HCT116 (cell line): ENCODE data around the gene TMEM168.

Source experiments
- CEBPB ChIP-seq: IDR thresholded peaks from 2 replicates; pipeline ENCODE4 v1.6.1; 2012; ENCODE audit warnings: low read depth
- CTCF ChIP-seq, 3 experiments: fragments of 200-600 bp in 1 of 3; sonication (generic) in 1 of 3; IDR thresholded peaks in 2 of 3; conservative IDR thresholded peaks in 1 of 3; 2 replicates each; pipeline ENCODE4 v1.5.1; 2012 to 2017; ENCODE audit warnings: low read depth in 2 of 3, low read length in 2 of 3, antibody characterized with exemption in 1 of 3, borderline replicate concordance in 1 of 3, control low read depth in 1 of 3, mild to moderate bottlenecking in 1 of 3, mixed read lengths in 1 of 3, mixed run types in 1 of 3, moderate library complexity in 1 of 3; ENCODE audit not compliant: insufficient read depth in 1 of 3
- EZH2 ChIP-seq: fragments of 200-600 bp; sonication (generic); IDR thresholded peaks from 2 replicates; pipeline ENCODE4 v1.6.1; 2017; ENCODE audit warnings: antibody characterized with exemption, mixed run types
- EZH2phosphoT487 ChIP-seq: fragments of 200-600 bp; IDR thresholded peaks from 2 replicates; pipeline ENCODE4 v1.6.1; 2018; ENCODE audit warnings: antibody characterized with exemption, borderline replicate concordance
- MAX ChIP-seq: IDR thresholded peaks from 2 replicates; pipeline ENCODE4 v1.6.1; 2012
- POLR2AphosphoS5 ChIP-seq: IDR thresholded peaks from 2 replicates; pipeline ENCODE4 v1.6.1; 2011; ENCODE audit warnings: mild to moderate bottlenecking, low read depth, low read length, moderate library complexity
- RAD21 ChIP-seq: IDR thresholded peaks from 2 replicates; pipeline ENCODE4 v1.6.1; 2012; ENCODE audit warnings: low read depth, mild to moderate bottlenecking
- SIN3A ChIP-seq: IDR thresholded peaks from 2 replicates; pipeline ENCODE4 v1.6.1; 2012; ENCODE audit warnings: low read depth
- TF ChIP-seq, protein P1 (sequence below): IDR thresholded peaks from 2 replicates; pipeline ENCODE4 v1.6.1; 2011; ENCODE audit warnings: mild to moderate bottlenecking, low read length, moderate library complexity; ENCODE audit not compliant: insufficient replicate concordance; ENCODE audit errors: extremely low read depth

GRCh38 chr7:112715525-112715924, 74.7 kb downstream of the TMEM168 start:
- TF ChIP-seq SIN3A: no peak
- no peak for TF ChIP-seq MAX
- TF ChIP-seq CTCF (IDR thresholded peaks at IDR 0.05 in 2 of 3, conservative IDR thresholded peaks at IDR 0.05 in 1 of 3; ENCODE audit: borderline replicate concordance in 1 of 3, insufficient read depth in 1 of 3, low read depth in 2 of 3, low read length in 2 of 3): no peak
- no peak for TF ChIP-seq RAD21
- TF ChIP-seq EZH2: no peak
- TF ChIP-seq, protein P1, sequence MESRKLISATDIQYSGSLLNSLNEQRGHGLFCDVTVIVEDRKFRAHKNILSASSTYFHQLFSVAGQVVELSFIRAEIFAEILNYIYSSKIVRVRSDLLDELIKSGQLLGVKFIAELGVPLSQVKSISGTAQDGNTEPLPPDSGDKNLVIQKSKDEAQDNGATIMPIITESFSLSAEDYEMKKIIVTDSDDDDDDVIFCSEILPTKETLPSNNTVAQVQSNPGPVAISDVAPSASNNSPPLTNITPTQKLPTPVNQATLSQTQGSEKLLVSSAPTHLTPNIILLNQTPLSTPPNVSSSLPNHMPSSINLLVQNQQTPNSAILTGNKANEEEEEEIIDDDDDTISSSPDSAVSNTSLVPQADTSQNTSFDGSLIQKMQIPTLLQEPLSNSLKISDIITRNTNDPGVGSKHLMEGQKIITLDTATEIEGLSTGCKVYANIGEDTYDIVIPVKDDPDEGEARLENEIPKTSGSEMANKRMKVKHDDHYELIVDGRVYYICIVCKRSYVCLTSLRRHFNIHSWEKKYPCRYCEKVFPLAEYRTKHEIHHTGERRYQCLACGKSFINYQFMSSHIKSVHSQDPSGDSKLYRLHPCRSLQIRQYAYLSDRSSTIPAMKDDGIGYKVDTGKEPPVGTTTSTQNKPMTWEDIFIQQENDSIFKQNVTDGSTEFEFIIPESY: no peak
- no peak for TF ChIP-seq CEBPB
- no peak for TF ChIP-seq POLR2AphosphoS5
- TF ChIP-seq EZH2phosphoT487: no peak
